GM13976 (cell line): ENCODE data around the gene PTPRK.

Experiments used
- DNase-seq: peaks from one replicate; pipeline ENCODE4 v3.0.0; 2012; ENCODE audit warnings: low spot score
- CTCF ChIP-seq: IDR thresholded peaks from 2 replicates; pipeline ENCODE4 v1.5.1; 2012; ENCODE audit warnings: borderline replicate concordance, mild to moderate bottlenecking; ENCODE audit not compliant: insufficient read depth; ENCODE audit errors: extremely low read depth, missing control alignments, control extremely low read depth
- in situ Hi-C: fragments of 300-500 bp; cut with MboI; formaldehyde crosslinking; loops from one replicate; pipeline ENCODE4 v1.12.0; 2022; ENCODE audit warnings: low sequenced_read_pairs, mixed read lengths, inconsistent platforms; ENCODE audit not compliant: unreplicated experiment

The PTPRK gene

GRCh38 chr6:128179876-128180438, 340.4 kb downstream of the PTPRK start:
- in situ Hi-C loops = no loop called here
- TF ChIP-seq CTCF = no peak
- no peak for DNase-seq

GRCh38 chr6:128174724-128175123, 345.7 kb downstream of the PTPRK start:
- DNase-seq = no peak
- TF ChIP-seq CTCF = no peak
- in situ Hi-C loops = no loop called here

GRCh38 chr6:128172752-128173682, 347.4 kb downstream of the PTPRK start:
- no peak for TF ChIP-seq CTCF
- DNase-seq = no peak
- in situ Hi-C loops = no loop called here

- in situ Hi-C loops = no loop called here
- no peak for DNase-seq
- no peak for TF ChIP-seq CTCF
Measured at GRCh38 chr6:128172081-128172480, 348.3 kb downstream of the PTPRK start.

- in situ Hi-C loops = no loop called here
- DNase-seq = no peak
- TF ChIP-seq CTCF = no peak
Measured at GRCh38 chr6:128171182-128171581, 349.2 kb downstream of the PTPRK start.

- no peak for TF ChIP-seq CTCF
- in situ Hi-C loops = no loop called here
- no peak for DNase-seq
Measured at GRCh38 chr6:128168244-128168643, 352.2 kb downstream of the PTPRK start.
